ENCODE measurements around the gene TMEM229A. TPM values are rescaled to one million over a fixed set of nuclear protein-coding genes. Genes with fewer than 3 reads are reported as not detected.

The TMEM229A gene
- total RNA-seq, 1 experiment from 2014 or later = 0.50 TPM

GRCh38 chr7:124022551-124022950 is 10.3 kb downstream of the TMEM229A start:
- CTCF ChIA-PET = no interaction called here
- no peak overlapping the region for H3K4me3 ChIP-seq (ENCODE audit: low read depth, low read length)
- Mint-ChIP-seq H3K4me3 (ENCODE audit: unreplicated experiment) (no peak overlapping the region), H3K27me3 (ENCODE audit: insufficient read depth, unreplicated experiment) (peaks cover 3% of the 10 kb centered on the region), H3K9me3 (ENCODE audit: unreplicated experiment) (no peaks in the 10 kb centered on the region), H3K36me3 (ENCODE audit: insufficient read depth, unreplicated experiment) (no peaks in the 10 kb centered on the region), H3K27ac (ENCODE audit: unreplicated experiment) (no peak overlapping the region), H3K4me1 (ENCODE audit: low read depth, unreplicated experiment) (no peaks in the 10 kb centered on the region)
- TF ChIP-seq CTCF (IDR thresholded peaks at IDR 0.05; ENCODE audit: insufficient read depth in 1 of 2, low read depth in 1 of 2, low read length in 1 of 2, severe bottlenecking in 1 of 2, unreplicated experiment in 1 of 2) = no peak
- no peaks in the 10 kb centered on the region for H3K4me1 ChIP-seq
- H3K36me3 ChIP-seq (ENCODE audit: control insufficient read depth, insufficient read depth, low read length) = no peaks in the 10 kb centered on the region
- H3K9me3 ChIP-seq = no peaks in the 10 kb centered on the region; the same call in 1 of the 2 replicates
- POLR2A ChIA-PET = no interaction called here
- no peaks in the 10 kb centered on the region for H3K27me3 ChIP-seq (replicated peaks; ENCODE audit: control insufficient read depth, insufficient read depth, low read length)
- intact Hi-C loops (cut with micrococcal nuclease; ENCODE audit: unreplicated experiment) = no loop called here
- BruUV-seq (replicated peaks) = no TSS peak
- no peak for DNase-seq

GRCh38 chr7:124020060-124020459 is 12.8 kb downstream of the TMEM229A start:
- Histone ChIP-seq H3K4me3 (ENCODE audit: low read depth, low read length) (no peak overlapping the region), H3K4me1 (no peaks in the 10 kb centered on the region), H3K36me3 (ENCODE audit: control insufficient read depth, insufficient read depth, low read length) (no peaks in the 10 kb centered on the region), H3K9me3 (no peaks in the 10 kb centered on the region; the same call in 1 of the 2 replicates), H3K27me3 (replicated peaks; ENCODE audit: control insufficient read depth, insufficient read depth, low read length) (no peaks in the 10 kb centered on the region)
- ChIA-PET CTCF (no interaction called here), POLR2A (no interaction called here)
- Mint-ChIP-seq H3K36me3 (ENCODE audit: insufficient read depth, unreplicated experiment) (no peaks in the 10 kb centered on the region), H3K9me3 (ENCODE audit: unreplicated experiment) (no peaks in the 10 kb centered on the region), H3K27ac (ENCODE audit: unreplicated experiment) (no peak overlapping the region), H3K27me3 (ENCODE audit: insufficient read depth, unreplicated experiment) (peaks cover 3% of the 10 kb centered on the region), H3K4me3 (ENCODE audit: unreplicated experiment) (no peak overlapping the region), H3K4me1 (ENCODE audit: low read depth, unreplicated experiment) (no peaks in the 10 kb centered on the region)
- DNase-seq = no peak
- TF ChIP-seq CTCF (IDR thresholded peaks at IDR 0.05; ENCODE audit: insufficient read depth in 1 of 2, low read depth in 1 of 2, low read length in 1 of 2, severe bottlenecking in 1 of 2, unreplicated experiment in 1 of 2) = no peak
- intact Hi-C loops (cut with micrococcal nuclease; ENCODE audit: unreplicated experiment) = no loop called here
- no TSS peak for BruUV-seq (replicated peaks)

GRCh38 chr7:124013306-124013705 is 19.6 kb downstream of the TMEM229A start:
- CTCF ChIA-PET = no interaction called here
- TF ChIP-seq CTCF (IDR thresholded peaks at IDR 0.05; ENCODE audit: insufficient read depth in 1 of 2, low read depth in 1 of 2, low read length in 1 of 2, severe bottlenecking in 1 of 2, unreplicated experiment in 1 of 2) = no peak

More at GRCh38 chr7:124013306-124013705, 19.6 kb downstream of the TMEM229A start:
- intact Hi-C loops (cut with micrococcal nuclease; ENCODE audit: unreplicated experiment) = no loop called here
- Histone ChIP-seq H3K27me3 (replicated peaks; ENCODE audit: control insufficient read depth, insufficient read depth, low read length) (no peaks in the 10 kb centered on the region), H3K4me3 (ENCODE audit: low read depth, low read length) (no peak overlapping the region), H3K36me3 (ENCODE audit: control insufficient read depth, insufficient read depth, low read length) (no peaks in the 10 kb centered on the region), H3K4me1 (no peaks in the 10 kb centered on the region), H3K9me3 (no peaks in the 10 kb centered on the region)
- H3K9me3 Mint-ChIP-seq (ENCODE audit: unreplicated experiment) = no peaks in the 10 kb centered on the region
- POLR2A ChIA-PET = no interaction called here
- no peaks in the 10 kb centered on the region for H3K36me3 Mint-ChIP-seq (ENCODE audit: insufficient read depth, unreplicated experiment)
- BruUV-seq (replicated peaks) = no TSS peak
- H3K27ac Mint-ChIP-seq (ENCODE audit: unreplicated experiment) = no peak overlapping the region
- no peaks in the 10 kb centered on the region for H3K4me1 Mint-ChIP-seq (ENCODE audit: low read depth, unreplicated experiment)
- no peaks in the 10 kb centered on the region for H3K27me3 Mint-ChIP-seq (ENCODE audit: insufficient read depth, unreplicated experiment)
- H3K4me3 Mint-ChIP-seq (ENCODE audit: unreplicated experiment) = no peak overlapping the region
- DNase-seq = no peak
